Stimulated activated CD4-positive, alpha-beta T cell treated with anti-CD3 and anti-CD28 coated beads, Interleukin-4, amount 100 ng/mL, for 48 hours (primary cell): ENCODE measurements around the gene CYTH2.
"Not testable (repeated sequence)": the region's sequence is repeated elsewhere in the genome, so short reads cannot be mapped to it uniquely, and the experiment has no call there.

Experiments
- DNase-seq, 2 donors: peaks; one replicate each; pipeline ENCODE4 v3.0.0-alpha.2; 2020; ENCODE audit warnings: low read depth in 2 of 2

Gene CYTH2

GRCh38 chr19:48477698-48478338 lies 8.6 kb downstream of the CYTH2 start:
- DNase-seq = no peak

DNA sequence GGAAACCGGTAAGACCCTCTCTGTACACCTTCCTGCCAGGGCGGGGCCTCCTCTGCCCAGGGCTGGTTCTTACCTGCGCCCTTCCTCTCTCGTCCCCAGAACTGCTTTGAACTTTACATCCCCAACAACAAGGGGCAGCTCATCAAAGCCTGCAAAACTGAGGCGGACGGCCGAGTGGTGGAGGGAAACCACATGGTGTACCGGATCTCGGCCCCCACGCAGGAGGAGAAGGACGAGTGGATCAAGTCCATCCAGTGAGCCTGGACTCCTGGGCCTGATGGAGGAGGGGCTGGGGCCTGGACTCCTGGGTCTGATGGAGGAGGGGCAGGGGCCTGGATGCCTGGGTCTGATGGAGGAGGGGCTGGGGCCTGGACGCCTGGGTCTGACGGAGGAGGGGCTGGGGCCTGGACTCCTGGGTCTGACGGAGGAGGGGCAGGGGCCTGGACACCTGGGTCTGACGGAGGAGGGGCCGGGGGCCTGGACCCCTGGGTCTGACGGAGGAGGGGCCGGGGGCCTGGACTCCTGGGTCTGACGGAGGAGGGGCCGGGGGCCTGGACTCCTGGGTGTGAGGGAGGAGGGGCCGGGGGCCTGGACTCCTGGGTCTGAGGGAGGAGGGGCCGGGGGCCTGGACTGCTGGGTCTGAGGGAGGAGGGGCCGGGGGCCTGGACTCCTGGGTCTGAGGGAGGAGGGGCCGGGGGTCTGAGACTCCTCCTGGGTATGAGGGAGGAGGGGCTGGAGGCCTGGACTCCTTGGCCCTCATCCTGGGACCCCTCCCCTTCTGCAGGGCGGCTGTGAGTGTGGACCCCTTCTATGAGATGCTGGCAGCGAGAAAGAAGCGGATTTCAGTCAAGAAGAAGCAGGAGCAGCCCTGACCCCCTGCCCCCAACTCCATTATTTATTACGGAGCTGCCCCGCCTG lies 9.4 kb downstream of the CYTH2 start:
- DNase-seq = no peak

DNA sequence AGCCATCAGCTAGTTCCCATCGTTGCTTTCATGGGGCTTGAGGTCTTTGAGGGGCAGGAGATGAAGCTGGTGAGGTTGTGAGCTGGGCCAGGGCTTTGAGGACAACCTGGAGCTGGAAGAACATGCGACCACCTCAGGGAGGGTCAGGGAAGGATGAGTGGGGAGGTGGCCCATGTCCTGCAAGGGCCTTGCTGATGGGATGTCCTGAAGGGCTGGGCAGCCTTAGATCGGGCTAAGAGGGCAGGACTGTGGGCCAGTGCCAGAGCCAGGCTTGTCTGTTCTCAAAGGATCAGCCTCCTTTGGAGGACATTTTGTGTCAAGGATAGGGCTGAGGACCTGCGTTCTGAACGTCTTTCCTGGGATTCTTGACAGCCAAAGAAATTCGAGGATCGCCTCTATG lies 10.5 kb downstream of the CYTH2 start:
- DNase-seq = no peak

GRCh38 chr19:48480183-48480557 lies 11.0 kb downstream of the CYTH2 start:
- DNase-seq = no peak

DNA sequence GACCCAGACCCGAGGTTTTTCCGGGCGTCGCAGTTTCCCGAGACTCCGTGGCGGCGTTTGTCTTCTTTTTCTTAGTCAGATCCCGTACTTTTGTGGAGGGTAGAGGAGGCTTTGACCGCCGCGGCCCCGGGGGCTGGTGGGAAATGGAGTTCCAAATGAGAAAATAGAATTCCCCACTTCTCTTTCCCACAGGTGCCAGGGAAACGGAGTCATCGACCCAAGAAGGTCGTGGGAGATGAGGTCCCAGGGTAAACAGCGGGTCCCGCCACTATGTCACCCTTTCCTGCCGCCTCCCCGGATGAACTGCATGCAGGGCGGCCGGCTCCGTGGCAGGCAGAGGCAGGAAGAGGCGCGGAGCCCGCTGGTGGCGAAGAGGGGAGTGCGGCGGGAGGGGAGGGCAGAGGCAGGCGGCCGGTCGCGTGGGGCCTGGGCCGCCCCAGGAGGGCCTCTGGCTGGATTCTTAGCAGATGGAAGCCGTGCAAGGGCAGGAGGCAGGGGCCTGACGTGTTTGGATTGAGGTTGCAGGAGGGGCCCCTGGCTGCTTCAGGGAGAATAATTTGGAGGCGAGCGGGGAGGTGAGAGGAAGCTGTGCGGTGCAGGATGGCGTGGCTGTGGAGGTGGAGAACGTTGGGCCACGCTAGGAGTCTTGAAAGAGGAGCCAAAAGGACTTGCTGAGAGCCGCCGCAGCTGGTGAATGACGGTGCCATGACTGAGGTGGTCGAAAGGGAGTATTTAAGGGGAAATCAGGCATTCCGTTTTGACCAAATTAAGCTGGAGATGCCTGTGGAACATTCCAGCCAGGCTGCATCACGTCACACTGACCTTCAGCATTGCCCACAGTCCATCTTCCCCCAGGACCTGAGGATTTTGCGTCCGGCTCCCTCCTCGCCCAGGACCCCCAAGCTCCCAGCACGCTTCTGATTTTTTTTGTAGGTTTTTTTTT lies 11.7 kb downstream of the CYTH2 start:
- DNase-seq = peak; percentile 43

- no peak for DNase-seq
Measured at GRCh38 chr19:48481846-48482639, 12.9 kb downstream of the CYTH2 start.

DNA sequence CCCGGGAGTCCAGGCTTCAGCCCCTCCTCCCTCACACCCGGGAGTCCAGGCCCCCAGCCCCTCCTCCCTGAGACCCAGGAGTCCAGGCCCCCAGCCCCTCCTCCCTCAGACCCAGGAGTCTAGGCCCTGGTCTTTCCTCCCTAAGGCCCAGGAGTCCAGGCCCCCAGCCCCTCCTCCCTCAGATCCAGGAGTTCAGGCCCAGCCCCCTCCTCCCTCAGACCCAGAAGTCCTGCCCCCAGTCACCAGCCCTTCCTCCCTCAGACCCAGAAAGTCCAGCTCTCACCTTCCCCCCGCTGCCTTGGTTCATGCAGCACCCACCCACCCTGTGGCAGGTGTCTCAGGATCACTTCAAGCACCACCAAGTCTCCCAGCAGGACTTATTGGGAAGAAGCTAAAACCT lies 14.1 kb downstream of the CYTH2 start:
- no peak for DNase-seq

GRCh38 chr19:48484247-48484893 lies 15.2 kb downstream of the CYTH2 start:
- DNase-seq = no peak

GRCh38 chr19:48484931-48485612 lies 15.9 kb downstream of the CYTH2 start:
- no peak for DNase-seq

DNA sequence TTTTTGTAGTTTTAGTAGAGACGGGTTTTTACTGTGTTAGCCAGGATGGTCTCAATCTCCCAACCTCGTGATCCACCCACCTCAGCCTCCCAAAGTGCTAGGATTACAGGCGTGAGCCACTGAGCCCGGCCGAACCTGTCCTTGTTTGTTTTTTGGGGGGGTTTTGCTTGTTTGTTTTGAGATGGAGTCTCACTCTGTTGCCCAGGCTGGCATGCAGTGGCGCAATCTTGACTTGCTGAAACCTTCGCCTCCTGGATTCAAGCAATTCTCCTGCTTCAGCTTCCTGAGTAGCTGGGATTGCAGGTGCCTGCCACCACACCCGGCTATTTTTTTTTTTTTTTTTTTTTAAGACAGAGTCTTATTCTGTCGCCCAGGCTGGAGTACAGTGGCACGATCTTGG lies 17.5 kb downstream of the CYTH2 start:
- not testable (repeated sequence) for DNase-seq

- no peak for DNase-seq
Measured at GRCh38 chr19:48487544-48487943, 18.4 kb downstream of the CYTH2 start.

- no peak for DNase-seq
Measured at GRCh38 chr19:48487948-48488347, 18.8 kb downstream of the CYTH2 start.

DNA sequence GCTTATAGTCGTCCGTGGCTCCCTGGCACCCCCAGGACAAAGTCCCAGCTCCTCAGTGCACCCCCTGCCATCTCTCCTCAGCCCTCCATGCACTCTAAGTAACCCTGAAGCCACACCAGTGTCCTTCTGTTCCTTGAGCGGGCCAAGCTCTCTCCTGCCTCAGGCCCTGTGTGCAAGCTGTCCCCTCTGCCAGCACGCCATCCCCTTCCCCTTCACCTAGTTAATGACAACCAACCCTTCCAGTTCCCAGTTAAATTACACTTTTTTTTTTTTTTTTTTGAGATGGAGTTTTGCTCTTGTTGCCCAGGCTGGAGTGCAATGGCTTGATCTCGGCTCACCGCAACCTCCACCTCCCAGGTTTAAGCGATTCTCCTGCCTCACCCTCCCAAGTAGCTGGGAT lies 19.3 kb downstream of the CYTH2 start:
- not testable (repeated sequence) for DNase-seq

DNA sequence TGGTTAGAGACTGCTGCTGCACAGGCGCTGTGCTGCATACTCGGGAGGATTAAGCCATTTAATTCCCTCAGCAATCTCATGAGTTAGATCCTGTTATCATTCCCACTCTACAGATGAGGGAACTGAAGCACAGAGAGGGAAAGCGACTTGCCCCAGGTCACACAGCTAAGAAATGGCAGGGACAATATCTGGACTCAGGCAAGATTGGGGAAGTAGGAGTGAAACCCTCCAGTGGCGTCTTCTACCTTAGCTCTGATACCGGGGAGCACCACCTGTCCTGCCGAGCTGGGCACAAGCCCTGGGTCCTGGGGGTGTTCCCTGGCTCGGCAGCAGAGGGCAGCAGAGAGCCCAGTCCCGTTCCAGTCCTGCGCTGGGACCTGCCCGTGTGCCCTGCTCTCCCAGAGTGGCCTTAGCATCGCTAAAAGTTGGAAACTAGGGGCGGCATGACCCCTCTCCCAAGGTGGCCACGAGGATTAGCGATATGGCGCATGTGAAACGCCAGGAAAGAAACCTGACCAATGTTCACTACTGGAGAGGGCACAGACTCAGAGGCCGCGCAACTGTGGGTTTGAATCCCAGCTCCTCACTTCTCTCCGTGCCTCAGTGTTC lies 20.5 kb downstream of the CYTH2 start:
- DNase-seq = peak; percentile 76 to 84

GRCh38 chr19:48490981-48491792 lies 22.0 kb downstream of the CYTH2 start:
- DNase-seq = peak in 1 of 2 donors; percentile 42

GRCh38 chr19:48491793-48492123 lies 22.6 kb downstream of the CYTH2 start:
- no peak for DNase-seq

GRCh38 chr19:48492925-48493717 lies 24.0 kb downstream of the CYTH2 start:
- DNase-seq = peak; percentile 76 to 93
